A673 (cell line): ENCODE measurements around the gene ITPR2. TPM values are rescaled to one million over a fixed set of nuclear protein-coding genes. Genes with fewer than 3 reads are reported as not detected.

ENCODE experiments used
- BruUV-seq: library from RNA; stranded (reverse); fragments of 400-500 nt; replicated peaks from 2 replicates; lab custom pipeline; 2021; lab: Mats Ljungman, UMichigan
- CTCF ChIA-PET: fragments of 300-600 bp; sonication (Branson Sonifier 250); formaldehyde crosslinking; loops from one replicate; lab custom pipeline; 2022; ENCODE audit warnings: antibody characterized with exemption; lab: Charles Lee
- POLR2A ChIA-PET: fragments of 300-600 bp; sonication (Branson Sonifier 250); formaldehyde crosslinking; loops from one replicate; lab custom pipeline; 2022; ENCODE audit warnings: antibody characterized with exemption; ENCODE audit not compliant: low non-redundant PET; lab: Charles Lee
- DNase-seq: peaks from one replicate; pipeline ENCODE4 v3.0.0-alpha.2; 2015; ENCODE audit warnings: low spot score
- H3K27ac ChIP-seq: fragments of 200-600 bp; sonication (generic); 2 replicates; pipeline ENCODE4 v1.5.1; 2016; ENCODE audit warnings: mixed run types, low read depth, mild to moderate bottlenecking, mixed read lengths, antibody characterized with exemption, low read length; ENCODE audit not compliant: poor library complexity, severe bottlenecking
- H3K27me3 ChIP-seq: fragments of 200-600 bp; sonication (generic); replicated peaks from 2 replicates; pipeline ENCODE4 v1.6.1; 2017; ENCODE audit warnings: mixed run types, low read depth, mild to moderate bottlenecking, mixed read lengths, antibody characterized with exemption, low read length; ENCODE audit not compliant: insufficient read depth, poor library complexity
- H3K36me3 ChIP-seq: fragments of 200-600 bp; sonication (generic); 2 replicates; pipeline ENCODE4 v1.6.1; 2016; ENCODE audit warnings: mixed run types, mild to moderate bottlenecking, mixed read lengths, antibody characterized with exemption, low read length; ENCODE audit not compliant: insufficient read depth, poor library complexity, severe bottlenecking
- H3K4me1 ChIP-seq: fragments of 200-600 bp; sonication (generic); 2 replicates; pipeline ENCODE4 v1.6.1; 2017; ENCODE audit warnings: mixed run types, mild to moderate bottlenecking, mixed read lengths, antibody characterized with exemption, low read length; ENCODE audit not compliant: insufficient read depth, poor library complexity, severe bottlenecking
- H3K4me3 ChIP-seq: fragments of 200-600 bp; sonication (generic); 2 replicates; pipeline ENCODE4 v1.5.1; 2016; ENCODE audit warnings: low read depth, mixed run types, mild to moderate bottlenecking, mixed read lengths, low read length; ENCODE audit not compliant: poor library complexity, severe bottlenecking
- H3K9me3 ChIP-seq: fragments of 200-600 bp; sonication (generic); 2 replicates; pipeline ENCODE4 v1.6.1; 2016; ENCODE audit warnings: mixed run types, low read depth, mild to moderate bottlenecking, mixed read lengths, antibody characterized with exemption, low read length; ENCODE audit not compliant: poor library complexity, severe bottlenecking
- EZH2 ChIP-seq: fragments of 200-600 bp; sonication (generic); IDR thresholded peaks from 2 replicates; pipeline ENCODE4 v1.6.1; 2017; ENCODE audit warnings: borderline replicate concordance, low read depth, mild to moderate bottlenecking, mixed read lengths, antibody characterized with exemption, low read length; ENCODE audit not compliant: poor library complexity, severe bottlenecking
- intact Hi-C: fragments of 100-400 bp; cut with micrococcal nuclease; formaldehyde crosslinking; loops from one replicate; pipeline ENCODE4 v1.10.0; 2022; ENCODE audit not compliant: unreplicated experiment
- total RNA-seq: library from RNA; stranded (reverse); gene quantifications from 2 replicates; pipeline ENCODE4 v1.2.3, GENCODE V29; 2021
- TF ChIP-seq, protein P1 (sequence below): fragments of 300-800, 200-600 bp; sonication (generic); conservative IDR thresholded peaks from 2 replicates; pipeline ENCODE4 v1.5.1; 2017; ENCODE audit warnings: low read depth, mild to moderate bottlenecking, antibody characterized with exemption, low read length, moderate library complexity, mixed read lengths

Gene ITPR2
- total RNA-seq, 1 experiment from 2014 or later, result 22.6 TPM

DNA sequence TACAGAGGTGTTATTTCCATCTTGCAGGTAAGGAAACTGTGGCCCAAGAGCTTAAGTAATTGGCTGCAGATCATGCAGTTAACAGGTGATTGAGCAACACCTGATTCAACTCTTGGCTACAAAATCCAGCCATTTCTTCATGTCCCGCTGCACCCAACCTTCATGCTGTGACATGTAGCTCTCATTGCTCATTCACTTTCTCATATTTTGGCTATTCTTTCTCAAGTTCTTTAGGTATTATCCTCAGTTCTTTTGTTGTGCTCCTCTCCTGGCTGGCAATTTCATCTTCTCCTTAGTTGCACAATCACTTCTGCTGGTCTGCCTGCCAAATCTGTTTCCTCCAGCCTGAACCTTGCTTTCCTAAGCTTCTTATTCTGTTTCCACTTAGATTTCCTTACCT, 336.8 kb downstream of the ITPR2 start:
- Histone ChIP-seq H3K27me3 (no peaks in the 10 kb centered on the region), H3K4me3 (no peak overlapping the region), H3K36me3 (no peaks in the 10 kb centered on the region), H3K27ac (no peak overlapping the region), H3K4me1 (no peaks in the 10 kb centered on the region), H3K9me3 (no peaks in the 10 kb centered on the region)
- BruUV-seq, result no TSS peak
- ChIA-PET CTCF (no interaction called here), POLR2A (no interaction called here)
- no peak for TF ChIP-seq EZH2
- TF ChIP-seq, protein P1, sequence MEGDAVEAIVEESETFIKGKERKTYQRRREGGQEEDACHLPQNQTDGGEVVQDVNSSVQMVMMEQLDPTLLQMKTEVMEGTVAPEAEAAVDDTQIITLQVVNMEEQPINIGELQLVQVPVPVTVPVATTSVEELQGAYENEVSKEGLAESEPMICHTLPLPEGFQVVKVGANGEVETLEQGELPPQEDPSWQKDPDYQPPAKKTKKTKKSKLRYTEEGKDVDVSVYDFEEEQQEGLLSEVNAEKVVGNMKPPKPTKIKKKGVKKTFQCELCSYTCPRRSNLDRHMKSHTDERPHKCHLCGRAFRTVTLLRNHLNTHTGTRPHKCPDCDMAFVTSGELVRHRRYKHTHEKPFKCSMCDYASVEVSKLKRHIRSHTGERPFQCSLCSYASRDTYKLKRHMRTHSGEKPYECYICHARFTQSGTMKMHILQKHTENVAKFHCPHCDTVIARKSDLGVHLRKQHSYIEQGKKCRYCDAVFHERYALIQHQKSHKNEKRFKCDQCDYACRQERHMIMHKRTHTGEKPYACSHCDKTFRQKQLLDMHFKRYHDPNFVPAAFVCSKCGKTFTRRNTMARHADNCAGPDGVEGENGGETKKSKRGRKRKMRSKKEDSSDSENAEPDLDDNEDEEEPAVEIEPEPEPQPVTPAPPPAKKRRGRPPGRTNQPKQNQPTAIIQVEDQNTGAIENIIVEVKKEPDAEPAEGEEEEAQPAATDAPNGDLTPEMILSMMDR, result no peak
- intact Hi-C loops, result no loop called here
- DNase-seq, result no peak

GRCh38 chr12:26493656-26494055, 339.3 kb downstream of the ITPR2 start:
- TF ChIP-seq, protein P1, result no peak
- no peak for TF ChIP-seq EZH2
- Histone ChIP-seq H3K4me1 (no peaks in the 10 kb centered on the region), H3K27me3 (no peaks in the 10 kb centered on the region), H3K36me3 (no peaks in the 10 kb centered on the region), H3K27ac (no peak overlapping the region), H3K9me3 (no peaks in the 10 kb centered on the region), H3K4me3 (no peak overlapping the region)
- DNase-seq, result no peak
- intact Hi-C loops, result no loop called here
- ChIA-PET POLR2A (no interaction called here), CTCF (no interaction called here)
- no TSS peak for BruUV-seq

GRCh38 chr12:26492406-26492805, 340.6 kb downstream of the ITPR2 start:
- no TSS peak for BruUV-seq
- Histone ChIP-seq H3K4me3 (no peak overlapping the region), H3K36me3 (no peaks in the 10 kb centered on the region), H3K27ac (no peak overlapping the region), H3K9me3 (no peaks in the 10 kb centered on the region), H3K4me1 (no peaks in the 10 kb centered on the region), H3K27me3 (no peaks in the 10 kb centered on the region)
- TF ChIP-seq EZH2, result no peak
- TF ChIP-seq, protein P1, result no peak
- CTCF ChIA-PET, result no interaction called here
- no peak for DNase-seq
- POLR2A ChIA-PET, result no interaction called here
- intact Hi-C loops, result no loop called here
